ENCODE data around the gene TNP2.

TNP2 gene

GRCh38 chr16:11299865-11300559 is 30.9 kb upstream of the TNP2 start:
- no peak for DNase-seq (ENCODE audit: low spot score)
- TF ChIP-seq CTCF (IDR thresholded peaks at IDR 0.05; ENCODE audit: extremely low read depth, missing control alignments): no peak

DNA sequence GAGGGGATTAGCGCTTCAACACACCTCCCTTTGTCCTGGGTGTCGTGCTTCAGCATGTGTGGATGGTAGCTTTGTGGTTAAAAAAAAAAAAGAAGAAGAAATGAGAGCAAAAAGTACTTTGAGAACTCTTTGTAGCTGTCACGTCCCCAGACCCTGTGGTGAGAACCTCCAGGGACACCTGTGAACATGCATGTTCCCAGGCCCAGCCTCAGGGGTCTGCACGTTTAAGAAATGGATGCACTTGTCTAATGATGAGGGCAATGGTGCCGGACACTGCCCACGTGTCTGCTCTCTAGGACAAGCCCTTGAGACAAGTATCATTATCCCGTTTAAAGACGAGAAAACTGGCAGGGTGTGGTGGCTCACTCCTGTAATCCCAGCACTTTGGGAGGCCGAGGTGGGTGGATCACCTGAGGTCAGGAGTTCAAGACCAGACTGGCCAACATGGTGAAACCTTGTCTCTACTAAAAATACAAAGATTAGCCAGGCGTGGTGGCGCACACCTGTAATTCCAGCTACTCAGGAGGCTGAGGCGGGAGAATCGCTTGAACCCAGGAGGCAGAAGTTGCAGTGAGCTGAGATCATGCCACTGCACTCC is 29.9 kb upstream of the TNP2 start:
- DNase-seq (ENCODE audit: low spot score): peak; percentile 49

DNA sequence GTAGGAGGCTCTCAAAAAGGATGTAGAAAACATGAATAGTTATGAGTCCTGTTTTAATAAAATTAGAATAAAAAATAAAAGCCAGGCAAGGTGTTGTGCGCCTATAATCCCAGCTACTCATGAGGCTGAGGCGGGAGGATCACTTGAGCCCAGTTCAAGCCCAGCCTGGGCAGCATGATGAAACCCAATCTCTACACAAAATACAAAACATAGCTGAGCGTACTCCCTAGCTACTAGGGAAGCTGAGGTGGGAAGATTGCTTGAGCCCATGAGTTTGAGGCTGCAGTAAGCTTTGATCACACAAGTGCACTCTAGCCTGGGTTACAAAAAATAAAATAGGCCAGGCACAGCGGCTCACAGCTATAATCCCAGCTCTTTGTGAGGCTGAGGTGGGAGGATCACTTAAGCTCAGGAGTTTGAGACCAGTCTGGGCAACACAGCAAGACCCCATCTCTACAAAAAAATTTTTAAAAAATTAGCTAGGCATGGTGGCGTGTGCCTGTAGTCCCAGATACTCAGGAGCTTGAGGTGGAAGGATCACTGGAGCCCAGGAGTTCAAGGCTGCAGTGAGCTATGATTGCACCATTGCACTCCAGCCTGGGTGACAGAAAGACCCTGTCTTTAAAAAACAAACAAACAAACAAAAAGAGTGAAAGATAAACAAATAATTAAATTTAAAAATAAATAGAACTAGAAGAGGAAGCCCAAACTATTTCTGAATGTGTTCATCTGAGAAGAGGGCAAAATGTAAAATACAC is 29.2 kb upstream of the TNP2 start:
- no peak for TF ChIP-seq CTCF (IDR thresholded peaks at IDR 0.05; ENCODE audit: extremely low read depth, missing control alignments)
- no peak for DNase-seq (ENCODE audit: low spot score)

- peak; percentile 72 for DNase-seq (ENCODE audit: low spot score)
- TF ChIP-seq CTCF (IDR thresholded peaks at IDR 0.05; ENCODE audit: extremely low read depth, missing control alignments): no peak
Measured at GRCh38 chr16:11297492-11298142, 28.5 kb upstream of the TNP2 start.

DNA sequence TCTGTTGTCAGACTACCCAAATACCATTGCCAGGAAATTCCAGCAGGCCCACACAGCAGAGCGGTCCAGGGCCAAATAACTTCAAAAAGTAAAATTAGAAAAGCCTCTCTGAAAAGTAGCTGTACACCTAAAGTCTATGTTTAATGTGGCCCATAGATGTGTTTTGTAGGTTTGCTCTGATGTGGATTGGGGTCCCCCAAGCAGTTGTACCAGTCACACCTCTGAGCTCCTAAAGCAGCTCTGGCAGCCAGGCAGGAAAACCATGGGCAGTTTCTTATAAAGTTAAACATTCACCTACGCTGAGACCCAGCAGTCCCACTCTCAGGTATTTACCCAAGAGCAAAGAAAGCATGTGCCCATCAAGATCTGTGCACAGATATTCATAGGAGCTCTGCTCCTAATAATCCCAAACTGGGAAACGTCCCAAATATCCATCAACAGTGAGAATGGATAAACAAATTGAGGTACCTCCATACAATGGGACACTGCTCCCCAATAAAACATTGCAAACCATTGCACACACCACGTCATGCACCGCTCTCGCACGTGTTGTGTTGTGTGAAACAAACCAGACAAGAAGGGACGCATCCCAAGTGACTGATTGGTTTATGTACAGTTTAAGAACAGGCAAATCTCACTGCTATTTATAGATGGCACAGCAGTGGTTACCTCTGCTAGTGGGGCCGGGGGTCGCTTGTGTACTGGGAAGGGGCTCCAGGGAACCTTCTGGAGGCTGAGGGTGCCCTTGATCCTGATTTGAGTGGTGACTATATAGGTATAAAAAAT is 27.8 kb upstream of the TNP2 start:
- no peak for TF ChIP-seq CTCF (IDR thresholded peaks at IDR 0.05; ENCODE audit: extremely low read depth, missing control alignments)
- DNase-seq (ENCODE audit: low spot score): no peak

DNA sequence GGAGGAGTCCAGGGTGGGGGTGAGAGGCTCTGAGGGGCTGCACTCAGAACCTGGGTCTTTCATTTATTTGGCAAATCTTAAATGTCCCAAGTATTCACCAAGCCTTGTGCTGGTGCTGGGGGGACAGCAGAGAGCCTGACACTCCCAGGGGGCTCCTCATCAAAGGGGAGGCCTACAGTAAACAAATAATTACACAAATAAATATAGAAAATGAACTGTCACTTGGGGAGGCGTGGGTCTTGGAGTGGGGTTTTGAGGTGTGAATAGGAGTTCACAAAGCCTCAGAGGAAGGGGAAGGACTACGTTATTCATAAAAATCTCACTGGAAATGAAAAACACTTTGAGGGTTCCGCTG is 27.2 kb upstream of the TNP2 start:
- DNase-seq (ENCODE audit: low spot score): no peak

More for the DNA sequence above, 27.2 kb upstream of the TNP2 start:
- TF ChIP-seq CTCF (IDR thresholded peaks at IDR 0.05; ENCODE audit: extremely low read depth, missing control alignments): no peak

Measured in GM20000 (cell line).